Epithelial cell of esophagus (primary cell): ENCODE data around the gene MOB3B.

ENCODE experiments used
- DNase-seq: peaks from one replicate; pipeline ENCODE4 v3.0.0; 2010; ENCODE audit warnings: low read depth
- H3K4me3 ChIP-seq: 2 replicates; pipeline ENCODE4 v1.5.1; 2011; ENCODE audit warnings: mild to moderate bottlenecking, low read length, control low read depth
- CTCF ChIP-seq: IDR thresholded peaks from 2 replicates; pipeline ENCODE4 v1.5.1; 2011; ENCODE audit warnings: low read depth, mild to moderate bottlenecking, low read length, control low read depth, inconsistent platforms; ENCODE audit not compliant: insufficient read depth; ENCODE audit errors: missing control alignments

The MOB3B gene

GRCh38 chr9:27541740-27542139, 12.1 kb upstream of the MOB3B start:
- no peak for DNase-seq
- TF ChIP-seq CTCF = no peak
- H3K4me3 ChIP-seq = no peak overlapping the region

- H3K4me3 ChIP-seq = no peak overlapping the region
- no peak for DNase-seq
- no peak for TF ChIP-seq CTCF
These were observed 10.9 kb upstream of the MOB3B start for GRCh38 chr9:27540502-27540901.

- H3K4me3 ChIP-seq = no peak overlapping the region
- peak; percentile 78 for DNase-seq
- no peak for TF ChIP-seq CTCF
These were observed 10.1 kb upstream of the MOB3B start for GRCh38 chr9:27539479-27540441.

GRCh38 chr9:27538647-27539046, 9.0 kb upstream of the MOB3B start:
- TF ChIP-seq CTCF = no peak
- DNase-seq = no peak
- H3K4me3 ChIP-seq = no peak overlapping the region

GRCh38 chr9:27537756-27538155, 8.1 kb upstream of the MOB3B start:
- no peak for DNase-seq
- no peak overlapping the region for H3K4me3 ChIP-seq
- TF ChIP-seq CTCF = no peak

GRCh38 chr9:27537027-27537435, 7.4 kb upstream of the MOB3B start:
- H3K4me3 ChIP-seq = no peak overlapping the region
- DNase-seq = peak; percentile 17
- no peak for TF ChIP-seq CTCF

GRCh38 chr9:27536168-27536567, 6.6 kb upstream of the MOB3B start:
- DNase-seq = no peak
- TF ChIP-seq CTCF = no peak
- H3K4me3 ChIP-seq = no peak overlapping the region
